Non-pigmented ciliary epithelial cell (primary cell): ENCODE measurements around the gene MITD1.
"Not testable (repeated sequence)": the region's sequence is repeated elsewhere in the genome, so short reads cannot be mapped to it uniquely, and the experiment has no call there.

Experiments
- DNase-seq: peaks from one replicate; pipeline ENCODE4 v3.0.0-alpha.2; 2010; ENCODE audit warnings: low read depth

MITD1 gene

DNA sequence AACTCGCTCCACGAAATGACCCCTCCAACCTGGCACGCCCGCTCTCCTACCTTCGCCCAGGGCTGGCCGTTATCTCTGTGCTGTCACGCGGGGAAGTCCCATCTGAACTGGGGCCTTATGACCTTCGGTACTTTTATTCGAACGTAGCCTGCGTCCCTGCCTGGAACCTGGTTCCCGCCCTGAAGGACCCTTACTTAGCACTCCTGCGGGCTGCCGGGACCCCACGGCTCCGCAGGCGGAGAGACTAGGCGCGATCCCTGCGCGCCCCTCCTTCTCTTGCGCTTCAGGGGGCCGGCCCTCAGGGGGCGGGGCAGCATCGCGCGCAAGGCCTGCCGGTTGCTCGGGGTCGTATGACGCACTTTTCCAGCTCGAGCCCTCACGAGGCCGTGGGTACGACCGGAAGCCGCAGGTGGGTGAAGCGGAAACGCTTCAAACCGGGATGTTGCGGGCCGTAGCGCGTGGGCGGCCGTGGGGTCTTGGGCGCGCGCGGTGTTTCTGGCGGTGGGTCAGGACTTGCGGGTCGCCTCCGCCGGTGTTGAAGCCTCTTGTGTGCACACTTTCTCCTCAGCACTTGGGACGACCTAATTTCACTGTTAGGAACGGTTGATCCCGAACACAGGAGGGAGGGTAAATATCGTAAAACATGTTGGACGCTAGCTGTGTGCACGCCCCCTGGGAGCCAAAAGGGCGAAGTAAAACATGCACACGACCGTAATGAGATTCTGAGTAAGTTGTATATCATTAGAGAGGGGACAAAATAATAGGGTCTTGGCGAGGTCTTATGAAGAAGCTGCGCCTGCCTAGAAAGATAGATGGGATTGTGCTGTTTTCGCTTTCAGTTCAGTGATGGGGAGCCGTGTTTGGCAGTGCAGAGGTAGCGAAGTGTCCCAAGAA, 26.0 kb downstream of the MITD1 start, which contains the start of the genes LIPT1 and TSGA10:
Gene LIPT1, plus strand, starts transcription at position 325 of the 894 bp plus-strand sequence. CDS start 6,991 bp downstream, outside the sequence.
Gene TSGA10, minus strand, starts transcription at position 300 of the 894 bp plus-strand sequence. CDS start 45,503 bp downstream, outside the sequence.
- peak; percentile 57 for DNase-seq

GRCh38 chr2:99153921-99154604, 26.8 kb downstream of the MITD1 start:
- DNase-seq, result no peak

GRCh38 chr2:99152199-99152895, 28.5 kb downstream of the MITD1 start:
- no peak for DNase-seq

- no peak for DNase-seq
Measured at GRCh38 chr2:99150706-99151105, 30.2 kb downstream of the MITD1 start.

GRCh38 chr2:99141110-99142108, 39.4 kb downstream of the MITD1 start, which contains the start of gene C2orf15:
Gene C2orf15 (plus strand): TSS chr2:99141707. CDS start chr2:99150559, 8,852 bp downstream.
- DNase-seq, result peak; percentile 37

GRCh38 chr2:99140860-99141109, 40.1 kb downstream of the MITD1 start:
- no peak for DNase-seq

DNA sequence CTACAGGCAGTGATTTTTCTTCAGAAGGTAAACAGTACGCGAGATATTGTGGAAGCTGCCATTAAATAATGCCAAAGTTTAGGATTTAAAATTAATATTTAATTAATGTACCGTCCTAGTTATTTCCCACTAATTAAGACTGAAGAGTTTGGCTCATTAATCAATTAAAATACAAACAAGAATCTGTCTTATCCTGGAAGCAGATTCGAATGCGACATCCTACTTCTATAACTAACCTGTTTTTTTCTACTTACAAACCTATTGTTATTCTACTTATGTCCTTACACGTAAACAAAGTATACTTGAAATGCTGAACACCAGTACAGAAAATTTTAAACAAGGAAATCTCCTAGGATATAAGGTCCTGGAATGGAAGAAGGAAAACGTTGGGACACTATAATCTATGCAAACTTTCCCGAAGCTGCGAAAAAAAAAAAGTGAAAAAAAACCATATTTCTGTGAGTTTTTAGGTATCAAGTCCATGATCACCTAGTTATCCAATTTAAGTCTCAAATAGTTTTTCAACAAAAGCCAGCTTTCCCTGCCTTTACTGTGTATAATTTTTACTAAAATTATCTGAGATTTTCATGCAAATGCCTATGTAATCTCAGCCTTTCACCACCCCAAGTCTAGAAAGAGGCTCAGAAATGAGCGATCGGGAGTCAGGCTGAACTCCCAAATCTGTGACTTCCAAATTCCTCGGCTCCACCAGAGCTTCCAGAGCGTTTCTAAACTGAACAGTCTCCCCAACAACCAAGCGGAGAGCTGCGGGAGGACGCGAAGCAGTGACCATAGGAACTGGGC, 40.6 kb downstream of the MITD1 start:
- DNase-seq, result no peak

- no peak for DNase-seq
Measured at GRCh38 chr2:99139003-99139402, 41.9 kb downstream of the MITD1 start.

DNA sequence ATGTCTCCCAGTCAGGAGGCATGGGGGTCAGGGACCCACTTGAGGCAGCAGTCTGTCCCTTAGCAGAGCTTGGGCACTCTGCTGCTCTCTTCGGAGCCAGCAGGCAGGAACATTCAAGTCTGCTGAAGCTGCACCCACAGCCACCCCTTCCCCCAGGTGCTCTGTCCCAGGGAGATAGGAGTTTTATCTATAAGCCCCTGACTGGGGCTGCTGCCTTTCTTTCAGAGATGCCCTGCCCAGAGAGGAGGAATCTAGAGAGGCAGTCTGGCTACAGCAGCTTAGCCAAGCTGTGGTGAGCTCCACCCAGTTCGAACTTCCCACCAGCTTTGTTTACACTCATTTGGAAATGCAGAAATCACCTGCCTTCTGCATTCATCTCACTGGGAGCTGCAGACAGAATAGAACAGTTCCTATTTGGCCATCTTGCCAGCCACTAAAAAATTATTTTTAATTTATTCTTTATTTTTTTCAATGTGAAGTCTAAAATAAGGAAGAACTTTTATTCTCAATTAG, 45.8 kb downstream of the MITD1 start:
- not testable (repeated sequence) for DNase-seq

GRCh38 chr2:99127981-99128380, 52.9 kb downstream of the MITD1 start:
- DNase-seq, result no peak
